Limb (tissue), 2 donors: Measurements from ENCODE around the gene ZNF516.

Source experiments
- DNase-seq, 2 donors: peaks; one replicate each; pipeline ENCODE4 v3.0.0-alpha.2; 2016; ENCODE audit errors: extremely low spot score in 2 of 2

The ZNF516 gene

GRCh38 chr18:76506974-76507764 is 12.1 kb upstream of the ZNF516 start:
- no peak for DNase-seq

GRCh38 chr18:76506395-76506794 is 11.4 kb upstream of the ZNF516 start:
- no peak for DNase-seq

DNA sequence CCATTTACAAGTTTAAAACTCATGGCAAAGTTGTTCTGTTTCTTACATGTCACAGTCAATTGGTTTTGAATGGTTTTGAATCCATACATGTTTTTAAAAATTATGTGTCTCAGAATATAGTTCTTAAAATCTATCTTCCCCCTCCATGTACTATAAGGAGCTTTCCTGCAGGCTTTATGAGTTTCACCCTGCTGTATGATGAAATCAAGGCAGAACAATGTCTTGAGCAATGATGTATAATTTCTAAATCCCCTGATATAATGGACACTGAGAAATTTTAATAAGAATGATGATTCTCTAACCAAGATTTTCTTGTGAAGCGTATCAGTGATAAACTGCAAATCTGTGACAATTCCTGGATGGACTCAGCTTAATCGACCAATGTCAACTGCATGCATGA is 10.6 kb upstream of the ZNF516 start:
- no peak for DNase-seq

GRCh38 chr18:76504749-76505148 is 9.7 kb upstream of the ZNF516 start:
- no peak for DNase-seq

DNA sequence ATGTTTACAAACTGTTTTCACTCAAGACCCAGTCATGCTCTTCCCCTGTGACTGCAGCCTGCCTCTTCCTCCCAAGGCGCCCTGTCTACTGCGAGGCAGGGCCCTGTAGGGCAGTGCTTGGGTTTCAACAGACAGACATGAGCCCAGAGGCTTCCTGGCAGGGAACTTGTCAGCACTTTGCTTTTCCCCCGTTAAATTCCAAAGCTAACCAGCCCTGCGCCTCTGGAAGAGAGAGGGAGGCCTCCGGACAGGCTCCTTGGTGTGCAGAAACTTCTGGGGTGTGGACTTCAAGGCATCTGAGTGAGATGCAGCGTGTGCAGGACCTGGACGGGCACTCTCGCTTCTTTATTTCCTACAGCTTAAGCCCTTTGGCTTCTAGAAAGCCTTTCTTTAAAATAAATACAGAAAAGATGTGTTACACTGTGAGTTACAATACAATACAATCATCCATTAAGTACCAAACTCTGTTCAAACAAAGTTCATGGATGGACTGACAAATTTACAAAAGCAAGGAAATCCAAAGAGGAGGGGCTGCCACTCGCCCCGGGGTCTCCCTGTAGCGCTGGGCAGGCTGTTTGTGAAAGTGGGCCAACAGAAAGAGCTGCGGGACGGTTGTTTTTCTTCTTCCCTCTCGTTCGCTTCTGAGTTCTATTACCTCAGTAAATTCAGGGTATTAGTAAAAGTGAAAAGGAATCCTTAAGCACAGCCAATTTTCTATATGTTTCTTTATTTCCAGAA is 8.8 kb upstream of the ZNF516 start:
- no peak for DNase-seq

- DNase-seq: no peak
Measured at GRCh38 chr18:76502551-76502950, 7.5 kb upstream of the ZNF516 start.

DNA sequence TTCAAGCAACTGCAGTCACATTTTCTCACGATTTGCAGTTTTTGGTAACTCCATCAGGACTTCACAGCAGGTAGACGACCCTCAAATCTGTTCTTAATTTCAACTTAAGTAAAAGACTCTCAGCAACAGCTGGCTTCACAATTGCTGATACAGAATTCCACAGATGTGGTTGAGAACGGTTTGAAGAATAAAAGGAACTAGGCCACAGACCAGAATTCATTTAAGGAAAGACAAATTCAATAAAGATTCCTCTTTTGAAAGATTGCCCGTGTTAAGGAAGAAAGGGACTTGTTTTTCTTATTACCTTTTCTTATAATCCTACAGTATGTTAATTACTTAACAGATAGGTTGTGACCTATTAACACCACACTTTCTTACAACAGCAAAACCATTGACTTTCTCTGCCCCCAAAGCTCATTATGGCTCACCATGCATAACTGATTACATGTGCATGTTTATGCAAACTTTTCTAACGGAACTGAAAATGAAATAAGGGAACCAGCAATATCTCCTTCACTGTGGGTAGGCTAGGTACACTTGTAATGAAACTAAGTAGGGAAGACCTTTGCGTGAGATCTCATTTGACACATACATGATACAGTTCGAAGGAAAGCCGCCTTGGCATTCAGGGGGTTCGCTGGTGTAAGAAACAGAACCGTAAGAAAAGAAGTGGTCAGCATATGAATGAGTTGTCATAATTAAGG is 4.7 kb upstream of the ZNF516 start:
- no peak for DNase-seq

DNA sequence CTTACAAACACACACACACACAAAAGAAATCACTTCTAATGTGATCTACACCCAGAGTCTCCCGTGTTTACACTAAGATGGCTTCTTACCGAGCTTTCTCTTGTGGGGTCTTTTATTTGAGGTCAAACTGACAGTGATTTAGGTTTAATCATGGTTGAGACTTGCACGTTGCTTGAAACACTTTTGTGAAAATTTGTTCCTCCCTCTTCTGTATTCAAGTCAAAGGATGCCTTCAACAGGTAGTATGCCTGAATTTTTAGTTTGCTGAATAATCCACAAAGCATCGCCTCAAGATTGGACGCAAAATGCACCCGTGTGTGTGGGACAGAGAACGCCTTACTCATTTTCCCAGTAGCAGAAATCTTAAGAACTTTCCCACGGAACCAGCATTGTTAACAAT is 4.0 kb upstream of the ZNF516 start:
- DNase-seq: no peak

- DNase-seq: no peak
Measured at GRCh38 chr18:76498064-76498463, 3.0 kb upstream of the ZNF516 start.

- no peak for DNase-seq
Measured at GRCh38 chr18:76497021-76497420, 2.0 kb upstream of the ZNF516 start.

GRCh38 chr18:76496194-76496890 is 1.3 kb upstream of the ZNF516 start:
- peak; percentile 69 to 85 for DNase-seq

DNA sequence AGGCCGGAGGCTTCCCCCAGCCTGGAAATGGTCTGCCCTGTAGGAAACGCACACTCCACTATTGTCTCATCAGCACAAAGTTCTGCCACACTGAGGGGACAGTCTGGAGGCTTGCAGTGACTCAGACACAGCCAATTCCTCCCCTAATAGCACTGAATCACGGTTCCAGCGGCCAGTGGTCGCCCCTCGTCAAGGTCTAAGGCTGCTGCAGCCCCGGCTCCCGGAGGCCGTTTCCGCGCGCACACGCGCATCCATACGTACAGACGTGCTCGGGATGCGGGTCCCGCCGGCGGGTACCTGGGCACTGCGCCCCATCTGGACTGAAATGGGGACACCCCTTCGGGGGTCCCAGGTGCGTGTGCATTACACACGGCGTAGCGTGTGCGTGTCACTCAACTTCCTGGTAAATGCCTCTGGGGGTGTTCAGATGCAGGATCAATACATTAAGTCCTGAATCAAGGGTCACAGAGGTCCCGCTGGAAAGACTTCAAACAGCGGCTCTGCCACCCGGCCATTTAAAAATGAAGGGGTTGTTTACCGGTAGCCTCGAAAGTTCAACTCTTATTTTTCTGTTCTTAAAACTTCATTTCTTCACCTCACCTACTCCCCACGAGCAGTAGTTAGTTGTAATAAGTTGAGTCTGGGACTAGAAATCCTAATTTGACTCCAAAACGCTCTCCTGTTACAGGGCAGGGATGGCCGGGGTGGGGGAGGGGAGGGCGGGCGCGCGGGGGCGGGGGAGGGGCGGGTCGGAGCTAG is 572 bp upstream of the ZNF516 start:
- peak; percentile 43 to 78 for DNase-seq

DNA sequence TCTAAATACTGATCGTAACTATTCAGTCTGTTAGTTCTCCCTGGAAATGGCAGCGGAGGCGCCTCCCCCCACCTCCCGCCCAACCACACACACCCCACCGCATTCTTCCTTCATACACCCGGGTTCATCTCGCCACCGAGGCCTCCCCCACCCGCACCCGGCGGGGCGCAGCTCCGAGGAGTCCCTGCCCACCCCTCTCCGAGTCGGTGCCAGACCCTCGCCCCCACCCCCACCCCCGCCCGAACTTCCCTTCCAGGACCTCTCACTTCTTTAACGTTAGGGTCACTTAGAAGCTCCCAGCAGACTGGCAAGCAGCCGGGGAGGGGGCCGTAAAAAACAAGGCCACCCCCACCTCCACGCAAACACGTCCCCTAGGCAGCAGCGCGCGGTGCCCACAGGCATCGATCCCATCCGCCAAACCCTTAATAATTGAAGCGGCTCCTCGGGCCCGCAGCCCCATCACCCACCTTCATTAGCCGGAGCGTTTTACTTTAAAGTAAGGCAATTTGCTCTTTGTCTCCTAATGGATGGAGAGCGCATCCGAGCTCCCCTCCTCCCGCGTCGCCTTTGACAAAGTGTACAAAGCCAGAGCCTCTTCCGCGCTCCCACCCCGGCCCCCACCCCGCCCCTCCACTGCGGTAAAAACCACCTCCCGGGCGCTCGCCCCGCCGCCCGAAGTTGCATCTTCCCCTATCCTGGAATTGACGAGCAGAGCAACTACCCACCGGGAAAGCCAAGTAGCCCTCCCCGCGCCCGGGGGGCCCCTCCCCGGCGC is 624 bp downstream of the ZNF516 start:
- DNase-seq: peak; percentile 47 to 85

DNA sequence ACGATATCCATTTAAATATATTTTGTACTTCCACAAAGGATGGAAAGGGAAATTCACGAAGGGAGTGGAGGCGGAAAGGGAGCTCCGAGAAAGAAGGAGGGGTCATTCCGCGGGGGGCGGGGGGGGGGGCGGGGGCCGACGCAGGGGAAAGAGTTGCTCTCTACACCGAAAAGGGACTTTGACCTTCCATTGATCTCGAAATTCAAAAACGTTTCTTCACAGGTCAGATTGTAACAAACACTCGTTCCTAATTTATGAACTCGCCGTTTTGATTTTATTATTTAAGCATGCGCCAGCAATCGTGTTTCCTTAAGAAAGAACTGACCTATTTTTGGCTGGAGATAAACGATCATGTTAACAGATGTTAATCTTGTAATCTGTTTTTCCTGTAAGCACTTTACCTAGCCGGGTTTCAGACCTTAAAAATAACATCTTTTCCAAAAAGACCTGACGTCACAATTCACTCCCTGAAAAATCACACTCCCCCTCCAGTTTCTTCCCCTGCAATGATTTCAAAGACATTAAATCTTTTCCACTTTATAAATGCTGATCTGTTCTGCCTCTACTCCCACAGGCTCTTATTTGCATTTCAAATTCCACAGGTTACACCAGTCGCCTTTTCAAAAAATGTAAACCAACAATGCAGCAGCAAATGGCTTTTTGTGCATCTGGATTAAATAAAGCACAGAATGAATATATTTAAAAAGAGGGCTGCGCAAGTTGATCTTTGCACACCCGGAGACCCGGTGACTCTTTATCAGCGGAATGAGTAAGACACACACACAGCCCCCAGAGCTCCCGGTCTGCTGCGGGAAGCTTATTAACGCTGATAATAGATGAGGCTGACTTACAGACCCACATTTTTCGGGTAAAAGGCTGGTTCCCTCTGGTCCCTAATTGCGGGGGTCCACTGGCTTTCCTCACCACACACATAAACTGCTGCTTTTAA is 1.6 kb downstream of the ZNF516 start:
- peak in 1 of 2 donors; percentile 90 for DNase-seq

- peak; percentile 98 to 100 for DNase-seq
Measured at GRCh38 chr18:76492669-76493212, 2.3 kb downstream of the ZNF516 start.

DNA sequence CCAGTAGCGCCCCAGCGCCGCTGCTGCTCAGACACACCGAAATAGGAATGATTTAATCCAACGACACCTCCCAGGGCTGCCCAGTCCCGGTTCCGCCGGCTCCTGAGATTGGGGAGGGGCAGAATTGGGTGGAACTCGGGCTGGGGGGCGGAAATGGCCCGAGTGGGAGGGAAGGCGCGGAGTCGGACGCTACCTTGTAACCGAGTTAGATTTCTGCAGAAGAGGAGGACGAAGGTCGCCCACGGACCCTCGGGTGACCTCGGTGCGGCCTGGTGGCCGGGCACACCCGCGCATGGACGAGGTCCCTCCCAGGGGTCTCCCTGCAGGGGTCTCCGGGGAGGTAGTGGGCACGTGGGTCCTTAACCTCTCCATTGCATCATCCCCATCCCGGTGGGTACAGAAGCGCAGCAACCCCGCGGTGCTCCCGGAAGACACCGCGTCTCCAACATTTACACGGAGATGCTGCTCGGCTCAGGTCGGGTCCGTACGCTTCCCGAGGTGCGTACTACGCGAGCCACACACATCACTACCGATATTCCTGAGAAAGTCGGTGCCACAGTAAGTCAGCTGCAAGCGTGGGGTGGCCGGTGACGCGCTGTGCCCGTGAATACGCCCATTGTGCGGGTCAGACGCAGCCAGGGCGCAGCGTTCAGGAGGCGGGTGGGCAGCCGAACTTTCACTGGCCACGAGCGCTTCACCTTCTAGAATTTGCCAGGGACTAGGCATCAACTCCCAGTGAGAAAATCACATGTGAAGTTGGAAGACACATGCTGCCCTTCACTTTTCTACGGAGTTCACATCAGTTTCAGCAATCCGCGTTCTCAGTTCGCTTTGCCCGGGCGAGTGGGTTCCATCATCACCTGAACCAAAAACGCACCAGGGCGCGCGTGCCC is 3.0 kb downstream of the ZNF516 start:
- DNase-seq: peak in 1 of 2 donors; percentile 71

DNA sequence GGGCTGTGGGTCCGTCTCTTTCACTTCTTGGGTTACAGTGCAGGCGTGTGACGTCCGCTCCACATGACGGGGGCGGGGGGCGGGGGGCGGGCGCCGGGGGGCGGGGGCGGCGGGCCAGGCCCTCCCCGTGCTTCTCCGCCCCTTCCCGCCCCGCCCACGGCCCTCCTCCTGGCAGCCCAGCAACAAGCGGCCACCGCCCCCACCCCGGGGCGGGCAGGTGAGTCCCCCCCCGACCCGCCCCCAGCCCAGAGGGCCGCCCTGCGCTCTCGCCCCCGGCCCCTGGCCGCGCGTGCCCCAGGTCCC is 3.6 kb downstream of the ZNF516 start:
- DNase-seq: peak; percentile 72 to 90
